Loucy (cell line): Measurements from ENCODE around the gene OTOA.

Source experiments
- H2AFZ ChIP-seq: fragments of 200-600 bp; sonication (generic); 2 replicates; pipeline ENCODE4 v1.6.0; 2016; ENCODE audit warnings: antibody characterized with exemption, mild to moderate bottlenecking, low read length, moderate library complexity
- H3F3A ChIP-seq: fragments of 200-600 bp; 2 replicates; pipeline ENCODE4 v1.6.0; 2016; ENCODE audit warnings: antibody characterized with exemption, low read depth, mild to moderate bottlenecking
- H3K27me3 ChIP-seq: fragments of 200-600 bp; sonication (generic); 2 replicates; pipeline ENCODE4 v1.6.1; 2014; ENCODE audit warnings: low read length, mild to moderate bottlenecking; ENCODE audit not compliant: insufficient read depth, poor library complexity, severe bottlenecking
- H3K36me3 ChIP-seq: fragments of 200-600 bp; sonication (generic); 2 replicates; pipeline ENCODE4 v1.6.1; 2016; ENCODE audit warnings: low read length; ENCODE audit not compliant: insufficient read depth
- H3K4me1 ChIP-seq: fragments of 200-600 bp; sonication (generic); 2 replicates; pipeline ENCODE4 v1.5.1; 2014; ENCODE audit warnings: low read length, mild to moderate bottlenecking; ENCODE audit not compliant: insufficient read depth, poor library complexity, severe bottlenecking
- H3K4me2 ChIP-seq: fragments of 200-600 bp; sonication (generic); 2 replicates; pipeline ENCODE4 v1.6.0; 2014; ENCODE audit warnings: antibody characterized with exemption, low read length, low read depth, mild to moderate bottlenecking; ENCODE audit not compliant: poor library complexity, severe bottlenecking
- H3K4me3 ChIP-seq: fragments of 200-600 bp; sonication (generic); 2 replicates; pipeline ENCODE4 v1.5.1; 2014; ENCODE audit warnings: low read length, mild to moderate bottlenecking, mixed read lengths; ENCODE audit not compliant: poor library complexity, severe bottlenecking
- H3K79me2 ChIP-seq: fragments of 200-600 bp; sonication (generic); 2 replicates; pipeline ENCODE4 v1.6.1; 2014; ENCODE audit warnings: low read length; ENCODE audit not compliant: insufficient read depth
- H3K9ac ChIP-seq: fragments of 200-600 bp; sonication (generic); 2 replicates; pipeline ENCODE4 v1.6.0; 2014; ENCODE audit warnings: mild to moderate bottlenecking, low read depth, low read length, moderate library complexity; ENCODE audit not compliant: poor library complexity, severe bottlenecking
- H3K9me2 ChIP-seq: fragments of 200-600 bp; sonication (generic); replicated peaks from 2 replicates; pipeline ENCODE4 v1.6.1; 2016; ENCODE audit warnings: low read depth, low read length, mixed read lengths
- H3K9me3 ChIP-seq: fragments of 200-600 bp; sonication (generic); 2 replicates; pipeline ENCODE4 v1.6.1; 2014; ENCODE audit warnings: mild to moderate bottlenecking, antibody characterized with exemption, low read length, low read depth; ENCODE audit not compliant: insufficient read depth
- H4K20me1 ChIP-seq: fragments of 200-600 bp; sonication (generic); 2 replicates; pipeline ENCODE4 v1.6.0; 2014; ENCODE audit warnings: antibody characterized with exemption, low read length, mild to moderate bottlenecking; ENCODE audit not compliant: insufficient read depth, poor library complexity, severe bottlenecking
- CTCF ChIP-seq: fragments of 200-600 bp; sonication (generic); conservative IDR thresholded peaks from 2 replicates; pipeline ENCODE4 v1.5.1; 2014; ENCODE audit warnings: mild to moderate bottlenecking, antibody characterized with exemption, low read length
- EZH2phosphoT487 ChIP-seq: fragments of 200-600 bp; IDR thresholded peaks from 2 replicates; pipeline ENCODE4 v1.6.1; 2018; ENCODE audit warnings: antibody characterized with exemption, mild to moderate bottlenecking, moderate library complexity, borderline replicate concordance

Gene OTOA

GRCh38 chr16:21703589-21704174 lies 39.9 kb downstream of the OTOA start:
- Histone ChIP-seq H3K36me3 (no peaks in the 10 kb centered on the region), H3K9me2 (no peaks in the 10 kb centered on the region), H3K9me3 (no peaks in the 10 kb centered on the region), H3K4me3 (no peak overlapping the region), H3K27me3 (no peaks in the 10 kb centered on the region), H3K4me1 (no peaks in the 10 kb centered on the region), H4K20me1 (no peaks in the 10 kb centered on the region), H2AFZ (no peak overlapping the region; the same call in 1 of the 2 replicates), H3F3A (no peaks in the 10 kb centered on the region), H3K4me2 (no peak overlapping the region), H3K9ac (no peak overlapping the region), H3K79me2 (no peaks in the 10 kb centered on the region)
- no peak for TF ChIP-seq CTCF
- TF ChIP-seq EZH2phosphoT487, result no peak

GRCh38 chr16:21704266-21704665 lies 40.5 kb downstream of the OTOA start:
- H3K36me3 ChIP-seq, result no peaks in the 10 kb centered on the region
- no peak overlapping the region for H3K4me2 ChIP-seq
- H3F3A ChIP-seq, result no peaks in the 10 kb centered on the region

GRCh38 chr16:21704733-21705132 lies 41.0 kb downstream of the OTOA start:
- Histone ChIP-seq H3K4me3 (no peak overlapping the region), H2AFZ (no peak overlapping the region), H4K20me1 (no peaks in the 10 kb centered on the region), H3F3A (no peaks in the 10 kb centered on the region), H3K9me2 (no peaks in the 10 kb centered on the region), H3K4me1 (no peaks in the 10 kb centered on the region), H3K36me3 (no peaks in the 10 kb centered on the region), H3K79me2 (no peaks in the 10 kb centered on the region), H3K27me3 (no peaks in the 10 kb centered on the region), H3K9ac (no peak overlapping the region), H3K4me2 (no peak overlapping the region), H3K9me3 (no peaks in the 10 kb centered on the region)
- no peak for TF ChIP-seq EZH2phosphoT487
- TF ChIP-seq CTCF, result no peak

More at GRCh38 chr16:21704266-21704665, 40.5 kb downstream of the OTOA start:
- no peak overlapping the region for H3K4me3 ChIP-seq
- no peaks in the 10 kb centered on the region for H3K27me3 ChIP-seq
- H3K9me2 ChIP-seq, result no peaks in the 10 kb centered on the region
- H3K4me1 ChIP-seq, result no peaks in the 10 kb centered on the region
- H2AFZ ChIP-seq, result no peak overlapping the region; the same call in 1 of the 2 replicates
- H3K9ac ChIP-seq, result no peak overlapping the region
- no peaks in the 10 kb centered on the region for H4K20me1 ChIP-seq
- no peaks in the 10 kb centered on the region for H3K79me2 ChIP-seq
- TF ChIP-seq CTCF, result no peak
- TF ChIP-seq EZH2phosphoT487, result no peak
- no peaks in the 10 kb centered on the region for H3K9me3 ChIP-seq
